H4 (cell line): ENCODE results near the gene GYPB. TPM values are rescaled to one million over a fixed set of nuclear protein-coding genes. Genes with fewer than 3 reads are reported as not detected.
"Not testable (repeated sequence)": the region's sequence is repeated elsewhere in the genome, so short reads cannot be mapped to it uniquely, and the experiment has no call there.

ENCODE experiments used
- DNase-seq: peaks from one replicate; pipeline ENCODE4 v3.0.0-alpha.2; 2015; ENCODE audit warnings: low spot score
- total RNA-seq: library from RNA; depleted of rRNA; stranded (reverse); fragments of >200 nt; shearing (Covaris generic); gene quantifications from 2 replicates; pipeline ENCODE4 v1.2.3, GENCODE V29; 2014

Gene GYPB
- total RNA-seq, 1 experiment from 2014 or later = not detected

GRCh38 chr4:144014808-144015207 lies 4.4 kb downstream of the GYPB start:
- DNase-seq = no peak

- not testable (repeated sequence) for DNase-seq
These were observed 10.6 kb downstream of the GYPB start for GRCh38 chr4:144008602-144009001.

GRCh38 chr4:144007960-144008359 lies 11.2 kb downstream of the GYPB start:
- DNase-seq = not testable (repeated sequence)

GRCh38 chr4:144006200-144006803 lies 12.9 kb downstream of the GYPB start:
- DNase-seq = not testable (repeated sequence)

GRCh38 chr4:144005558-144005953 lies 13.6 kb downstream of the GYPB start:
- DNase-seq = not testable (repeated sequence)

GRCh38 chr4:144004868-144005557 lies 14.2 kb downstream of the GYPB start:
- not testable (repeated sequence) for DNase-seq

GRCh38 chr4:144003890-144004265 lies 15.3 kb downstream of the GYPB start:
- not testable (repeated sequence) for DNase-seq

GRCh38 chr4:144003205-144003889 lies 15.8 kb downstream of the GYPB start:
- DNase-seq = not testable (repeated sequence)

- not testable (repeated sequence) for DNase-seq
These were observed 18.7 kb downstream of the GYPB start for GRCh38 chr4:144000331-144000995.

- DNase-seq = not testable (repeated sequence)
These were observed 23.0 kb downstream of the GYPB start for GRCh38 chr4:143996193-143996592.

GRCh38 chr4:143991761-143992160 lies 27.4 kb downstream of the GYPB start:
- not testable (repeated sequence) for DNase-seq

GRCh38 chr4:143990717-143991116 lies 28.5 kb downstream of the GYPB start:
- DNase-seq = not testable (repeated sequence)

GRCh38 chr4:143986180-143986579 lies 33.0 kb downstream of the GYPB start:
- DNase-seq = no peak

- not testable (repeated sequence) for DNase-seq
These were observed 38.4 kb downstream of the GYPB start for GRCh38 chr4:143980776-143981175.

GRCh38 chr4:143975527-143975926 lies 43.7 kb downstream of the GYPB start:
- not testable (repeated sequence) for DNase-seq

GRCh38 chr4:143974021-143974420 lies 45.2 kb downstream of the GYPB start:
- not testable (repeated sequence) for DNase-seq

GRCh38 chr4:143961075-143961474 lies 58.1 kb downstream of the GYPB start:
- no peak for DNase-seq

- DNase-seq = not testable (repeated sequence)
These were observed 63.9 kb downstream of the GYPB start for GRCh38 chr4:143955306-143955705.

GRCh38 chr4:143951458-143951972 lies 67.7 kb downstream of the GYPB start:
- DNase-seq = not testable (repeated sequence)

- DNase-seq = not testable (repeated sequence)
These were observed 68.2 kb downstream of the GYPB start for GRCh38 chr4:143950967-143951366.

GRCh38 chr4:143950185-143950584 lies 69.0 kb downstream of the GYPB start:
- DNase-seq = not testable (repeated sequence)

GRCh38 chr4:143947493-143947892 lies 71.7 kb downstream of the GYPB start:
- DNase-seq = not testable (repeated sequence)
